Prostate gland (tissue), 2 donors: ENCODE measurements around the gene DCP1A.

ENCODE experiments used
- POLR2A ChIP-seq: fragments of 450-650 bp; IDR thresholded peaks from one replicate; pipeline ENCODE4 v1.6.1; 2016; ENCODE audit warnings: antibody characterized with exemption, mild to moderate bottlenecking
- POLR2AphosphoS5 ChIP-seq: sonication (generic); formaldehyde crosslinking; IDR thresholded peaks from one replicate; pipeline ENCODE4 v1.6.1; 2017; ENCODE audit warnings: antibody characterized with exemption
- TF ChIP-seq, protein P1 (sequence below), 4 experiments: fragments of 200-600 bp in 2 of 4; fragments of 450-650 bp in 2 of 4; sonication (generic) in 2 of 4; IDR thresholded peaks; 1 replicate in 3 of 4; 2 replicates in 1 of 4; pipeline ENCODE4 v1.5.1; 2016 to 2019; ENCODE audit warnings: antibody characterized with exemption in 4 of 4, mild to moderate bottlenecking in 2 of 4, moderate library complexity in 2 of 4

DNA sequence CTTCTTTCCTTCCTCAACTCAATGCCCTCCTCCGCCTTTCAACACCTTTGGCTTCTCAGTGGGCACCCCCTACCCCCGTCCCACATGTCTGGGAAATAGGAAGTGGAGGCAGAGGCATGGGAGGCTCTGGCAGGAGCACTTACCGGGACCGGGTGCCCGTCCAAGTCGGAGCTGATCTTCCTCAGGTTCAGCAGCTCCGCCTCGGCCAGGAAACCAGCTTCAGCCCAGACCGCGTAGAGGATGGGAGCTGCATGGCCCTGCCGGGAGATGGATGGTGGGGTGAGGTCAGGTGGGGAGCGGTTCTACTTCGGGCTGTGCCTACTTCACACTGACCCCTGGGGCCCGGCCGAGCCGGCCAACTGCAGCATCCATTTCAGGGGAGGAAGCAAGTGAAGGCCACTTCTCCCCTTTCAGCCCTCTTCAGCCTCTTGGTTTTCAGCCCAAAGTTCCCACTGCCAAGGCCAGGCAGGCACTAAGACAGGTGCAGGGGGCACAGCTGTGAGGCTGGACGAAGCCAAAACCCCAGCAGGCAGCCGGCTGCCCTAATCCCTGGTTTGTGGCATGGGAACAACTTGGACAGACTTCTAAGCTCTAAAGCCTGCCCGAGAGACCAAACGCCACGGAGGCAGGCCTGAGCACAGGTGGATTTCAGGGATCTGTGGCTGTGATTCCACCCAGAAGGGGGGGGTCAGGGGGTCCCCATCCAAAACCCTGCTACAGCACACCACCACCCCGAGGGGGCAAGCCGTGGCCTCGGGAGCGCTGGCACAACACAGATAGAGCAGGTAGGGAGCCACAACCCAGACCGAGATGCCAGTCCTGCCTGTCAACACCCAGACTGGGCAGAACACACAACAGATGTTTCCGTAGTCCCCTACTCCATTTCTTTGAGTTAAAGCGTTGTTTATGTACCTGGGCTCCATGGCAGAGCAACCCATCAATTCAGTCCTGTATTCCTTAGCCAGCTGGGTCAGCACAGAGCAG, 106.1 kb downstream of the DCP1A start:
- TF ChIP-seq POLR2A (no peak), POLR2AphosphoS5 (no peak)
- TF ChIP-seq, protein P1, sequence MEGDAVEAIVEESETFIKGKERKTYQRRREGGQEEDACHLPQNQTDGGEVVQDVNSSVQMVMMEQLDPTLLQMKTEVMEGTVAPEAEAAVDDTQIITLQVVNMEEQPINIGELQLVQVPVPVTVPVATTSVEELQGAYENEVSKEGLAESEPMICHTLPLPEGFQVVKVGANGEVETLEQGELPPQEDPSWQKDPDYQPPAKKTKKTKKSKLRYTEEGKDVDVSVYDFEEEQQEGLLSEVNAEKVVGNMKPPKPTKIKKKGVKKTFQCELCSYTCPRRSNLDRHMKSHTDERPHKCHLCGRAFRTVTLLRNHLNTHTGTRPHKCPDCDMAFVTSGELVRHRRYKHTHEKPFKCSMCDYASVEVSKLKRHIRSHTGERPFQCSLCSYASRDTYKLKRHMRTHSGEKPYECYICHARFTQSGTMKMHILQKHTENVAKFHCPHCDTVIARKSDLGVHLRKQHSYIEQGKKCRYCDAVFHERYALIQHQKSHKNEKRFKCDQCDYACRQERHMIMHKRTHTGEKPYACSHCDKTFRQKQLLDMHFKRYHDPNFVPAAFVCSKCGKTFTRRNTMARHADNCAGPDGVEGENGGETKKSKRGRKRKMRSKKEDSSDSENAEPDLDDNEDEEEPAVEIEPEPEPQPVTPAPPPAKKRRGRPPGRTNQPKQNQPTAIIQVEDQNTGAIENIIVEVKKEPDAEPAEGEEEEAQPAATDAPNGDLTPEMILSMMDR (IDR thresholded peaks at IDR 0.05): no peak
